ENCODE measurements around the gene AP3B2.

- no peak for TF ChIP-seq CTCF (IDR thresholded peaks at IDR 0.05; ENCODE audit: low read length)
- no peak for TF ChIP-seq EZH2 (optimal IDR thresholded peaks at IDR 0.05; ENCODE audit: low read depth, low read length)
- no peak for TF ChIP-seq EZH2phosphoT487 (IDR thresholded peaks at IDR 0.05; ENCODE audit: low read length)
Observed at GRCh38 chr15:82624008-82624407, 85.7 kb downstream of the AP3B2 start.

Measured in MM.1S (cell line).